ENCODE data around the gene FAM193B. TPM values are rescaled to one million over a fixed set of nuclear protein-coding genes. Genes with fewer than 3 reads are reported as not detected.

The FAM193B gene
- total RNA-seq, 1 experiment from 2014 or later, result 72.9 TPM

GRCh38 chr5:177496070-177496726, 58.2 kb downstream of the FAM193B start:
- Mint-ChIP-seq H3K27ac (ENCODE audit: unreplicated experiment) (peak overlapping the region; percentile 59), H3K4me3 (ENCODE audit: unreplicated experiment) (peak overlapping the region; percentile 89), H3K27me3 (ENCODE audit: insufficient read depth, unreplicated experiment) (peaks cover 11% of the 10 kb centered on the region), H3K9me3 (ENCODE audit: unreplicated experiment) (no peaks in the 10 kb centered on the region), H3K4me1 (ENCODE audit: low read depth, unreplicated experiment) (peaks cover 27% of the 10 kb centered on the region), H3K36me3 (ENCODE audit: insufficient read depth, unreplicated experiment) (peaks cover 22% of the 10 kb centered on the region)
- peak; percentile 29 to 45 for TF ChIP-seq CTCF (IDR thresholded peaks at IDR 0.05; ENCODE audit: insufficient read depth in 1 of 2, low read depth in 1 of 2, low read length in 1 of 2, severe bottlenecking in 1 of 2, unreplicated experiment in 1 of 2)
- peak overlapping the region; percentile 85 for H3K4me3 ChIP-seq (ENCODE audit: low read depth, low read length)
- peaks cover 4% of the 10 kb centered on the region for H3K36me3 ChIP-seq (ENCODE audit: control insufficient read depth, insufficient read depth, low read length)
- CTCF ChIA-PET, result interaction anchor here (0.5 to 3.0 kb wide), 8 partner anchors 9 to 191 kb away, joined by 3 to 29 read pairs (median 5); partner anchors contain the start of gene DBN1
- intact Hi-C loops (cut with micrococcal nuclease; ENCODE audit: unreplicated experiment), result loop anchor here (2.0 kb wide), 2 partner anchors 93 to 183 kb away; no protein-coding TSS in a partner anchor
- H3K9me3 ChIP-seq, result no peaks in the 10 kb centered on the region
- DNase-seq, result peak; percentile 67 to 71
- POLR2A ChIA-PET, result interaction anchor here (0.7 to 1.8 kb wide), 4 partner anchors 19 to 144 kb away, joined by 4 to 8 read pairs (median 4); partner anchors contain the start of genes B4GALT7 and LMAN2
- TSS peak; percentile 44 for BruUV-seq (replicated peaks)
- H3K4me1 ChIP-seq, result peaks cover 28% of the 10 kb centered on the region
- H3K27me3 ChIP-seq (replicated peaks; ENCODE audit: control insufficient read depth, insufficient read depth, low read length), result no peaks in the 10 kb centered on the region

- peak in 1 of 2 experiments; percentile 34 for DNase-seq
- H3K27me3 Mint-ChIP-seq (ENCODE audit: insufficient read depth, unreplicated experiment), result peaks cover 11% of the 10 kb centered on the region
- peaks cover 21% of the 10 kb centered on the region for H3K4me1 Mint-ChIP-seq (ENCODE audit: low read depth, unreplicated experiment)
- peaks cover 4% of the 10 kb centered on the region for H3K36me3 ChIP-seq (ENCODE audit: control insufficient read depth, insufficient read depth, low read length)
- ChIA-PET POLR2A (interaction anchor here (1.2 kb wide), 1 partner anchor 144 kb away, joined by 4 read pairs; the partner anchor contains the start of gene LMAN2), CTCF (interaction anchor here (0.7 to 3.0 kb wide), 7 partner anchors 14 to 740 kb away, joined by 3 to 29 read pairs (median 5); partner anchors contain the start of gene DBN1)
- no peak for TF ChIP-seq CTCF (IDR thresholded peaks at IDR 0.05; ENCODE audit: insufficient read depth in 1 of 2, low read depth in 1 of 2, low read length in 1 of 2, severe bottlenecking in 1 of 2, unreplicated experiment in 1 of 2)
- H3K36me3 Mint-ChIP-seq (ENCODE audit: insufficient read depth, unreplicated experiment), result peaks cover 29% of the 10 kb centered on the region
- no peaks in the 10 kb centered on the region for H3K9me3 ChIP-seq
- H3K9me3 Mint-ChIP-seq (ENCODE audit: unreplicated experiment), result no peaks in the 10 kb centered on the region
- H3K4me3 ChIP-seq (ENCODE audit: low read depth, low read length), result no peak overlapping the region
- peaks cover 29% of the 10 kb centered on the region for H3K4me1 ChIP-seq
- intact Hi-C loops (cut with micrococcal nuclease; ENCODE audit: unreplicated experiment), result loop anchor here (2.0 kb wide), 2 partner anchors 93 to 183 kb away; no protein-coding TSS in a partner anchor
- no TSS peak for BruUV-seq (replicated peaks)
- no peak overlapping the region for H3K4me3 Mint-ChIP-seq (ENCODE audit: unreplicated experiment)
- no peak overlapping the region for H3K27ac Mint-ChIP-seq (ENCODE audit: unreplicated experiment)
- no peaks in the 10 kb centered on the region for H3K27me3 ChIP-seq (replicated peaks; ENCODE audit: control insufficient read depth, insufficient read depth, low read length)
Observed at GRCh38 chr5:177495243-177496060, 58.9 kb downstream of the FAM193B start.

Measured in Caco-2 (cell line).